Naive thymus-derived CD8-positive, alpha-beta T cell (primary cell): ENCODE data around the gene POP4. TPM values are rescaled to one million over a fixed set of nuclear protein-coding genes. Genes with fewer than 3 reads are reported as not detected.
A peak's percentile ranks its signal among the peaks of the same experiment; 100 is the strongest.
"Not testable (repeated sequence)": the region's sequence is repeated elsewhere in the genome, so short reads cannot be mapped to it uniquely, and the experiment has no call there.

Experiments used
- ATAC-seq, 2 donors: fragments of 150-1000 bp; cut with Tn5 transposase in 1 of 2; sonication (Bioruptor Pico), chemical (Tn5 transposase) in 1 of 2; 1 replicate in 1 of 2; 2 replicates in 1 of 2; pipeline ENCODE4 v1.10.0; 2021; ENCODE audit warnings: mild to moderate bottlenecking in 2 of 2, moderate library complexity in 2 of 2
- POLR2A ChIA-PET: fragments of 350-600 bp; sonication (Branson Sonifier 250); formaldehyde crosslinking; loops from one replicate; lab custom pipeline; 2021; ENCODE audit warnings: antibody characterized with exemption; lab: Charles Lee
- DNase-seq, 10 donors: peaks; one replicate each; pipeline versions ENCODE4 v3.0.0 to v3.0.0-alpha.2; 2020 to 2022
- H3K27ac Mint-ChIP-seq, 10 donors: one replicate each; pipeline ENCODE4 v1.8.0; 2020 to 2022; ENCODE audit warnings: mild to moderate bottlenecking in 10 of 10, mixed read lengths in 10 of 10, moderate library complexity in 4 of 10, inconsistent platforms in 1 of 10
- H3K27me3 Mint-ChIP-seq, 5 donors: one replicate each; pipeline ENCODE4 v1.8.0; 2021 to 2022; ENCODE audit warnings: mixed read lengths in 5 of 5
- H3K36me3 Mint-ChIP-seq, 3 donors: one replicate each; pipeline ENCODE4 v1.8.0; 2020 to 2022; ENCODE audit warnings: mixed read lengths in 3 of 3, mild to moderate bottlenecking in 2 of 3, inconsistent platforms in 1 of 3
- H3K4me1 Mint-ChIP-seq, 4 donors: one replicate each; pipeline ENCODE4 v1.8.0; 2021 to 2022; ENCODE audit warnings: mixed read lengths in 4 of 4
- H3K4me3 Mint-ChIP-seq, 10 donors: one replicate each; pipeline ENCODE4 v1.8.0; 2020 to 2022; ENCODE audit warnings: mild to moderate bottlenecking in 10 of 10, mixed read lengths in 10 of 10, moderate library complexity in 6 of 10, inconsistent platforms in 1 of 10
- H3K9me3 Mint-ChIP-seq, 9 donors: one replicate each; pipeline ENCODE4 v1.8.0; 2020 to 2022; ENCODE audit warnings: mixed read lengths in 9 of 9, mild to moderate bottlenecking in 3 of 9, inconsistent platforms in 1 of 9, moderate library complexity in 1 of 9
- polyA plus RNA-seq, 3 donors: library from polyadenylated mRNA; unstranded; fragments of 300-500 nt; fragmentation: Illumina TruSeq; gene quantifications; one replicate each; pipeline ENCODE4 v1.2.3, GENCODE V29; 2021
- total RNA-seq, 8 experiments: library from RNA in 2 of 8; stranded (reverse) in 2 of 8; gene quantifications; one replicate each; pipeline ENCODE4 v1.2.3 and lab custom pipeline; 2021 to 2026

POP4 gene
- total and polyA plus RNA-seq, 5 experiments from 2014 or later = 67.5 to 130 (median 125) TPM

DNA sequence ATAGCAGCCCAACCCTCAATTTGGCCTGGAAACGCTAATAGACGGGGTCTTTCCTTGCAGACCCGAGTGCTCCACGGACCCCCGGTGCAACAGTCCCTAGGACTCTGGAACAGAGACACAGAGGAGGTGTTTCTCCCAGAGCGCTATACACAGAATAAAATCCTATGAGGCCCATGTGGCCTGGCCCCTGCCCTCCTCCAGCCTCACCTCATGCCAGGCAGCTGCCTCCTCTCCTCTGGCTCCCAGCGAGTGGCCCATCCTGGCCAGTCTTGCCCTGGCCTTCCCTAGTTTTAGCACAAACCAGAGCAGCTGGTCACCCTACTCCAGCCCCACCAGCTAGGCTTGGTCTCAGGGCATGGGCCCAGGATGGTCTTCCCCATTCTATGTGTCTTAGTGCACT, 20.3 kb downstream of the POP4 start:
- no peak overlapping the region for H3K4me3 Mint-ChIP-seq
- peak overlapping the region in 2 of 10 donors; percentile 36 to 61 for H3K27ac Mint-ChIP-seq
- H3K9me3 Mint-ChIP-seq = no peaks in the 10 kb centered on the region
- peaks cover 18 to 39% (median 30%) of the 10 kb centered on the region in 4 donors for H3K4me1 Mint-ChIP-seq
- H3K36me3 Mint-ChIP-seq = no peaks in the 10 kb centered on the region
- ATAC-seq (no peak), DNase-seq (no peak)
- POLR2A ChIA-PET = no interaction called here
- H3K27me3 Mint-ChIP-seq = no peaks in the 10 kb centered on the region

DNA sequence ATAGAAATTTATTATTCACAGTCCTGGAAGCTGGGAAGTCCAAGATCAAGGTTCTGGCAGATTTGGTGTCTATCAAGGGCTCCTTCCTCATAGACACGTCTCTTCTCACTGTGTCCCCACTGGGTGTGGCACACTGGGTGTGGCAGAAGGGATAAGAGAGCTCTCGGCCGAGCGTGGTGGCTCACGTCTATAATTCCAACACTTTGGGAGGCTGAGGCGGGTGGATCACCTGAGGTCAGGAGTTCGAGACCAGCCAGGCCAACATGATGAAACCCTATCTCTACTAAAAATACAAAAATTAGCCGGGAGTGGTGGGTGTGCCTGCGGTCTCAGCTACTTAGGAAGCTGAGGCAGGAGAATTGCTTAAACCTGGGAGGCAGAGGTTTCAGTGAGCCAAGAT, 20.7 kb downstream of the POP4 start:
- H3K4me3 Mint-ChIP-seq, H3K9me3 Mint-ChIP-seq, H3K27ac Mint-ChIP-seq, ATAC-seq, H3K27me3 Mint-ChIP-seq, DNase-seq, H3K36me3 Mint-ChIP-seq, POLR2A ChIA-PET: not testable (repeated sequence)
- H3K4me1 Mint-ChIP-seq = peaks cover 16 to 35% (median 26%) of the 10 kb centered on the region in 4 donors

DNA sequence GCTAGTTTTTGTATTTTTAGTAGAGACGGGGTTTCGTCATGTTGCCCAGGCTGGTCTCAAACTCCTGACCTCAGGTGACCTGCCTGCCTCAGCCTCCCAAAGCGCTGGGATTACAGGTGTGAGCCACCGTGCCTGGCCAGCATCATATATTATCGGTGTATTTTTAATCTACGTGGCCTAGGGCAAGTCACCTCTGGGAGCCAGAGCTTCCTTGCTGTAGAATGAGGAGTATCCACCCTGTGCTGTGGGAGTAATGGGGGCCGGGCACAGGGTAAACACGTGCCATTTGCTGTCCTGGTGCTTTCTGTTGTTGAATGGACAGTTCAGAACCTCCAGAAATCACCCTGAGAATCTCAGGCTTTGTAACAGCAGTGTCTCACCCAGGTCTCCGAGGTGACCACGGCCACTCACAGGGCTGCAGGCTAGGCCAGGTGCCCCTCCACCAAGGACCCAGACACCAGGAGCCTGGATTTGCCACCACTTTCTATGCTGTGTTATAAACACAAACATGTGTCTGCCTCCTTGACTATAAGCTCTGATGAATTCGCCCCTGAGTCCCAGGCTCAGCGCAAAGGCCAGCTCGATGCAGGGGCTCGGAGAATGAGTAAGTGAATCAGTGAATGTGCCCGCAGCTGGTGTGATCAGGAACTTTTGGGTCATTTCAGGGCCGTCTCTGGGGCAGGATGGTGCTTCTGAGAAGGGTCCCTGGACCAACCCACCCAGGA, 22.7 kb downstream of the POP4 start:
- Mint-ChIP-seq H3K27ac (no peak overlapping the region), H3K27me3 (no peaks in the 10 kb centered on the region), H3K36me3 (no peaks in the 10 kb centered on the region), H3K4me1 (peaks cover 2 to 15% (median 6%) of the 10 kb centered on the region in 4 donors), H3K9me3 (no peaks in the 10 kb centered on the region), H3K4me3 (no peak overlapping the region)
- POLR2A ChIA-PET = no interaction called here
- ATAC-seq (no peak), DNase-seq (no peak)

DNA sequence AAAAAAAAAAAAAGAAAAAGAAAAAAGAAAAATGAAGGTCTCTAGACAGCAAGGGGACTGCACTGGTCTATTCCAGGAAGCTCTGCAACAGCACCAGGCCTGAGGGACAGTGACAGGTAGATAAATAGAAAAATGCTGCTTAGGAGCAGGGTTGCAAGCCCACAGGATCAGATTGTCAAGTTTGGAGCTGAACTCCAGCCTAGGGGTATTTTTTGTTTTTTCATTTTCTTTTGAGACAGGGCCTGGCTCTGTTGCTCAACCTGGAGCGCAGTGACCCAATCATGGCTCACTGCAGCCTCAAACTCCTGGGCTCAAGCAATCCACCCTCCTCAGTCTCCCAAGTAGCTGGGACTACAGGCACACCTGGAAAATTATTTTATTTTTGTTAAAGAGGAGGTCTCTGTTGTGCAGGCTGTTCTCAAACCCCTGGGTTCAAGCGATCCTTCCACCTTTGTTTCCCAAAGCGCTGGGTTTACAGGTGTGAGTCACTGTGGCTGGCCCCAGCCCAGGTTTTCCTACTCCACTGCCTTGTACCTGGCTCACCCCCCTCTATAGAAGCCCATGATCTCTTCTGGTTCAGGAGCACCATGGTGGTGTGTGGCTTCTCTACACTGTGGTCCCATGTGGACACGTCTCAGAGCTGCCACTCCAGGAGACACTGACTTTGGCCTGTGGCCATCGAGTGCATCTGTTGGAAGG, 23.9 kb downstream of the POP4 start:
- Mint-ChIP-seq H3K9me3 (peaks cover 0 to 2% (median 0%) of the 10 kb centered on the region in 9 donors), H3K27me3 (no peaks in the 10 kb centered on the region), H3K4me1 (peaks cover 0 to 4% (median 0%) of the 10 kb centered on the region in 4 donors), H3K27ac (no peak overlapping the region), H3K4me3 (no peak overlapping the region), H3K36me3 (peaks cover 0 to 3% (median 0%) of the 10 kb centered on the region in 3 donors)
- POLR2A ChIA-PET = no interaction called here
- DNase-seq = no peak
- ATAC-seq = no peak

DNA sequence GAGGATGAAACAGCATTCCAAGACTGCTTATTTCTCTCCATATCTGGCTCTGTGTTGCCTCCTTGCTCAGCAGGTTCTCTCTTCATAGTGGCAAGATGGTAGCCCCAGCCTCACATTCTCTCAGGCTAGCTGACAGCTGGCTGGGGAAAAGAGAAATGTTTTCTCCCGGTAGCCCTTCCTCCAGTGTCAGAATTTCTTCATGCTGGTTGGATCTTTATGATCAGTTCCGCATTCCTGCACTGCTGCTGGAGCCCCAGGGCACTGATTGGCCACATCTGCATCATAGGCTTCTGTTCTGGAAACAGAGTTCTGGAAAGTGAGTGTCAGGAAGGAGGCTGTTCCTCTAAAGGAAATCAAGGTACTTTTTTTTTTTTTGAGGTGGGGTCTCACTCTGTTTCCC, 24.6 kb downstream of the POP4 start:
- Mint-ChIP-seq H3K36me3 (peaks cover 0 to 3% (median 0%) of the 10 kb centered on the region in 3 donors), H3K4me1 (peaks cover 0 to under 1% (median 0%) of the 10 kb centered on the region in 4 donors), H3K4me3 (no peak overlapping the region), H3K9me3 (peaks cover 0 to 2% (median 0%) of the 10 kb centered on the region in 9 donors), H3K27ac (no peak overlapping the region), H3K27me3 (no peaks in the 10 kb centered on the region)
- ATAC-seq (no peak), DNase-seq (no peak)
- POLR2A ChIA-PET = no interaction called here

DNA sequence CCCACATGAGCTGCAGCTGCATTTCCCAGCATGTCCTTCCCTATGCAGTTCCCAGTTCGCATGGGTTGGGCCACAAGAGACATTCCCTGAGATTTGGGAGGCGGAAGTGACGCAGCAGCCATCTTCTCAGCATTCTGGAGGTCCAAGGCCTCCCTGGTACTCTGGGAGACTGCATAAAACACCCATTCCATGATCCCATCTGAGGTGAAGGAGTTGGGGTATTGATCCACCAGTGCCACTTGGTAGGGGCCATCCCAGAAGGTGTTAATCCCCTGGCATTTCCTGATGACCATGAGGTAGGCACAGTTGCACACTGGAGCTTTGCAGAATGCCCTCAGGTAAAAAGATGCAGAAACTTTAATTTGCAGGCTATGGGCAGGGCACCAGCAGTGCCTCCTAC, 25.4 kb downstream of the POP4 start:
- POLR2A ChIA-PET = interaction anchor here (1.0 kb wide), 1 partner anchor 26 kb away, joined by 3 read pairs; the partner anchor contains the start of gene POP4
- H3K9me3 Mint-ChIP-seq = peaks cover 0 to 2% (median 0%) of the 10 kb centered on the region in 9 donors
- no peak overlapping the region for H3K4me3 Mint-ChIP-seq

DNA sequence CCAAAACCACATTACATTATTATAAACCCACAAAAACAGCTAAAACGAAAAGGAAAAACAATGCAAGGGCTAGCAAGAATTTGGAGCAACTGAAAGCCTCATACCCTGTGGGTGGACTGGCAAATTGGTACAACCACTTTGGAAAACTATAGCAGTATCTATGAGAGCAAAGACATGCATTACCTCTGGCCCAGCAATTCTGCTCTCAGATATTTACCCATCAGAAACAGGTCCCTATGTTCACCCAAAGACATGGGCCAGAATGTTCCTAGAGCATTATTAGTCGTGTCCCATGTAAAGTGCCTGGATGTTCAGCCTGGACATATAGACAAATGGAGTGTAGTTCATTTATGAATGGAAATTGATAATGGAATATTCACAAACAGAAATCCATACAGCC, 27.9 kb downstream of the POP4 start:
- no peaks in the 10 kb centered on the region for H3K27me3 Mint-ChIP-seq
- no peak overlapping the region for H3K4me3 Mint-ChIP-seq
- POLR2A ChIA-PET = no interaction called here
- H3K9me3 Mint-ChIP-seq = peaks cover 0 to 2% (median 0%) of the 10 kb centered on the region in 9 donors
- no peak overlapping the region for H3K27ac Mint-ChIP-seq
- peaks cover 0 to 3% (median 0%) of the 10 kb centered on the region in 3 donors for H3K36me3 Mint-ChIP-seq
- peaks cover 0 to 7% (median 2%) of the 10 kb centered on the region in 4 donors for H3K4me1 Mint-ChIP-seq
- ATAC-seq = no peak
- no peak for DNase-seq

More for the DNA sequence above, 25.4 kb downstream of the POP4 start:
- Mint-ChIP-seq H3K27ac (no peak overlapping the region), H3K36me3 (peaks cover 0 to 3% (median 0%) of the 10 kb centered on the region in 3 donors), H3K4me1 (peaks cover 0 to 7% (median 2%) of the 10 kb centered on the region in 4 donors), H3K27me3 (no peaks in the 10 kb centered on the region)
- no peak for DNase-seq
- no peak for ATAC-seq

DNA sequence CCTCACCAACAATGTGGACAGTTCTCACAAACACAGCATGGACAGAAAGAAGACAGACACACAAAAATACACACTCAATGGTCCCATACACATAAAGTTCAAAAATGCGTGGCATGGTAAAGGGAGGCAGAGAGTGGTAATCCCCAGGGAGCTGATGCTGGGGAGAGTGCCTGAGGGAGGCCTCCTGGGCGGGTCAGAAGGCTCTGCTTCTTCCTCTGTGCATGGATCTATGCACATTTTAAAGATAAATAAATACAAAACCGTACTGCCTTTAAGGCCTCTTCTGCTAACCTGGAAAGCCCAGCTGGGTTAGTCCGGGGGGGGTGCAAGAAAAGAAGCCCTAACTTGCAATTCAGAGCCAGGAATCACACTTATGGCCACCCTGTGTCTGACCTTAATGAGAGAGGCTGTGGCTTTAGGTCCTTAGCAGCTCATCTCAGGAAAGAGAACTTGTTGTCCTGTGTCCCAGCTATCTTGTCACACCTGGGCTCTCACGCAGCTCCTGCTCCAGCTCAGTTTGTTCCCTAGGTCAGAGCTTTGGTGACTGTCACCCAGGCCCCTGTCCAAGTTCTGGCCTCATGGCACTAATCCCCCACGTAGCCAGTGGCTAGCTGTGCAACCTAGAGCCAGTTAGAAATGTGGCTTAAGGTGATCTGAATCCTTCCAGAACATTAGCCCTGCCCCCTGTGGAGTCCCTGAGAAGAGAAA, 28.5 kb downstream of the POP4 start:
- Mint-ChIP-seq H3K4me3 (no peak overlapping the region), H3K4me1 (peaks cover 0 to 7% (median 2%) of the 10 kb centered on the region in 4 donors), H3K27ac (peak overlapping the region in 1 of 10 donors; percentile 17), H3K27me3 (no peaks in the 10 kb centered on the region), H3K9me3 (peaks cover 0 to 2% (median 0%) of the 10 kb centered on the region in 9 donors), H3K36me3 (peaks cover 0 to 3% (median 0%) of the 10 kb centered on the region in 3 donors)
- POLR2A ChIA-PET = no interaction called here
- DNase-seq (no peak), ATAC-seq (no peak)

DNA sequence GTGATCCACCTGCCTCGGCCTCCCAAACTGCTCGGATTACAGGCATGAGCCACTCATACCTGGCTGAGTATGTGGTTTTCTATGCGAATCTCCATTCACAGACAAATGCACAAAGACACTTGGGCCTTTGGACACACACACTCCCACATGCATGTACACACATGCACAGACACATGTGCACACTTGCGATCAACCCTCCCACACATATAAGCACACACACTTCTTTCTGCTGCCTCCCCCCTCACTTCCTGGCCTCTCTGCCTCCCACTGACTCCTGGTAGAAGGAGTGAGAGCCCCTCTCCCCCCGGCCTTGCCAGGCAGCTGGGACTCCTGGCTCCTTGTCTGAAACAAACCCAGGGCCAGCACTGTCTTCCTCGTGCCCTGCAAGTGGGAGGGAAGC, 29.9 kb downstream of the POP4 start:
- DNase-seq = no peak
- POLR2A ChIA-PET = interaction anchor here (0.7 kb wide), 1 partner anchor 10 kb away, joined by 3 read pairs; no protein-coding TSS in a partner anchor
- Mint-ChIP-seq H3K4me1 (peaks cover 0 to 7% (median 2%) of the 10 kb centered on the region in 4 donors), H3K9me3 (peaks cover 0 to 2% (median 0%) of the 10 kb centered on the region in 9 donors), H3K4me3 (no peak overlapping the region), H3K27me3 (no peaks in the 10 kb centered on the region), H3K27ac (peak overlapping the region in 2 of 10 donors; percentile 32 to 58), H3K36me3 (peaks cover 0 to 3% (median 0%) of the 10 kb centered on the region in 3 donors)
- ATAC-seq = no peak

DNA sequence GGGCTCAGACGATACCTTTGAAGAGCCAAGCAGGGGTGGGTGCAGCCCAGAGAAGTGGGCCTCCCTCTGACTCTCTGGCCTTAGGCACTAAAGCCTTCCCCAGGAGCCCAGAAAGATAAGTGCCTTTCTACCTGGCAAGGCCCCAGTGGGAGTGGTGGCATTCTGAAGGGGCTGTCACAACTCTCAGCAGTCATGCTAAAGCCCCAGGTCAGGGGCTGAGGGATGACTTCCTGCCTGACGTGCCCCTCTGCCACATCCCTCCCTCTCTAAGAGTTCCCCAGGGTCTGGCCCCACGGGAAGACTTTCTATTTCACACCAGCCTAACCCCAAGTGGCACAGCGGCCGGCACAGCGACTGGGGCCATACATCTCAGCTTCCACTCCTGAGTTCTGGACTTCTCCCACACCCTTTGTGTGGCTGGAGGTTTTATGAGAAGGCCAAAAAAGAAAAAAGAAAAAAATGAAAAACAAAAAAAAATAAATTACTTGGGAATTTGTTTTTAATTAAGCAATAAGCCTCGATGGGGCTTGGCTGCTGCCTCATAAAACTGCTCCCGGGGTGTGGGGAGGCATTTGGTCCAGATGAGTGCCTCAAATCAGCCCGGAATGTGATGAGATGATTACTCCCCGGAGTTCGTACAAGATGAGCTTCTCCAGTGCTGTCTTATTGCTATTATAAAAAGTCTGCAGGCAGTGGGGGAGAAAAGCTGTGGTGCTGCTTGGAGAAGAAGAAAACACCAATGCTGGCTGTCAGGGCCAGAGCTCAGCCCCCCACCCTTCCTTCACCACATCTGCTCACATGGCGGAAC, 30.7 kb downstream of the POP4 start:
- Mint-ChIP-seq H3K4me1 (peaks cover 0 to 7% (median 2%) of the 10 kb centered on the region in 4 donors), H3K4me3 (no peak overlapping the region), H3K9me3 (peaks cover 0 to 2% (median 0%) of the 10 kb centered on the region in 9 donors), H3K27ac (no peak overlapping the region), H3K36me3 (peaks cover 0 to 3% (median 0%) of the 10 kb centered on the region in 3 donors), H3K27me3 (no peaks in the 10 kb centered on the region)
- DNase-seq = no peak
- no peak for ATAC-seq
- POLR2A ChIA-PET = interaction anchor here (0.7 kb wide), 1 partner anchor 9 kb away, joined by 3 read pairs; no protein-coding TSS in a partner anchor

DNA sequence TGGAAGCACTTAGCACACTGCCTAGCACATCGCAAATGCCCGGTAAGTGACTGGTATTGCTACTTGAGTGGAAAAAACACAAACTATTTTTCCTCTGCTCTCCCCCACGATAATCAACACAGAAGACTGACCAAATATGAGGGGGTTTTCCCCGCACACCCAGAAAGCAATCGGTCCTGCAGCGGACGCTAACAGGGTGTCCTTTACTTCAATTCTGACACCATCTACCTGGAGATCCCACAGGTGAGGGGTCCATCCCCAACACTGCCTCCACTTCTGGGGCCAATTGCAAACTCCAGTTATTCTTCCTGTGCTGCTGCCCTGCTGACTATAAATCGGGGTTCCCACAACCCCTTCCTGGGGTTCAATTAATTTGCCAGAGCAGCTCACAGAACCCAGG, 33.0 kb downstream of the POP4 start:
- no peak for DNase-seq
- no peak for ATAC-seq
- peaks cover 0 to 2% (median 0%) of the 10 kb centered on the region in 9 donors for H3K9me3 Mint-ChIP-seq
- H3K27me3 Mint-ChIP-seq = no peaks in the 10 kb centered on the region
- no peak overlapping the region for H3K4me3 Mint-ChIP-seq
- H3K36me3 Mint-ChIP-seq = peaks cover 0 to 2% (median 0%) of the 10 kb centered on the region in 3 donors
- H3K4me1 Mint-ChIP-seq = peaks cover 0 to 7% (median 2%) of the 10 kb centered on the region in 4 donors
- POLR2A ChIA-PET = no interaction called here
- H3K27ac Mint-ChIP-seq = no peak overlapping the region

DNA sequence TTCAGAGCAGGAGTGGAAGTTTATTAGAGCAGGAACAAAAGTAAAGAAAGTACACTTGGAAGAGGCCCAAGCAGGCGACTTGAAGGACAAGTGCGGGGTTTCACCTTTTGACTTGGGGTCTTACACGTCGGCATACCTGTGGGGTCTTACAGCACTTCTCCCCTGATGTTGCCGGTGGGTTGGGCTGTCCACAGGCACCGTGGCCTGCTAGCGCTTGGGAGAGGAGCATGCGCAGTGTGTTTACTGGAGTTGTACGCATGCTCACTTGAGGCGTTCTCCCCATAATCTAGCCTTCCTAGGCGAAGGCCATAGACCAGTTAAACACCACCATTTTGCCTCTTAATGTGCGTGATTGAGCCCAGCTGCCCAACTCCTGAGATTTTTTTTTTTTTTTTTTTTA, 34.1 kb downstream of the POP4 start:
- Mint-ChIP-seq H3K4me1 (peaks cover 1 to 12% (median 6%) of the 10 kb centered on the region in 4 donors), H3K36me3 (no peaks in the 10 kb centered on the region), H3K27ac (peak overlapping the region in 1 of 10 donors; percentile 43), H3K4me3 (no peak overlapping the region), H3K9me3 (no peaks in the 10 kb centered on the region), H3K27me3 (no peaks in the 10 kb centered on the region)
- POLR2A ChIA-PET = no interaction called here
- DNase-seq = no peak
- ATAC-seq = no peak
